ENCODE measurements around the gene CLSTN2.
A peak's percentile ranks its signal among the peaks of the same experiment; 100 is the strongest.

The CLSTN2 gene

DNA sequence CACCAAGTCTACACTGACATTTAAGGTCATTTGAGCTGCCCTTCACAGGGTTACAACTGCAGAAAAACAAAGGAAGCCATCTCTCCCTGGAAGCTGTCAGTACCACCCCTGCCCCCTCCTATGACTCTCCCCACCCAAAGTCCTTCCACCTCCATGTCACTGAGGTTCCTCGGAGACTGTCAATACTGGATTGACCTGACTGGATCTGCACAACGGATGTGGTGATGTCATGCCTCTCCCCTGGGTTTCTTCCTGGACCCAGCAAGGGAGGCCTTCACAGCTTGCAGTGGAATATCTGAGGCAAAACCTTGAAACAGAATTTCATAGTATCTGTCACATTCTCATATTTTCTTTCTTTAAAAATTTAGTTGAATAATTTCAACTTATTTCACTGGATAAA lies 153.5 kb downstream of the CLSTN2 start:
- DNase-seq (ENCODE audit: insufficient read length, low spot score) (no peak), FAIRE-seq (no peak)

DNA sequence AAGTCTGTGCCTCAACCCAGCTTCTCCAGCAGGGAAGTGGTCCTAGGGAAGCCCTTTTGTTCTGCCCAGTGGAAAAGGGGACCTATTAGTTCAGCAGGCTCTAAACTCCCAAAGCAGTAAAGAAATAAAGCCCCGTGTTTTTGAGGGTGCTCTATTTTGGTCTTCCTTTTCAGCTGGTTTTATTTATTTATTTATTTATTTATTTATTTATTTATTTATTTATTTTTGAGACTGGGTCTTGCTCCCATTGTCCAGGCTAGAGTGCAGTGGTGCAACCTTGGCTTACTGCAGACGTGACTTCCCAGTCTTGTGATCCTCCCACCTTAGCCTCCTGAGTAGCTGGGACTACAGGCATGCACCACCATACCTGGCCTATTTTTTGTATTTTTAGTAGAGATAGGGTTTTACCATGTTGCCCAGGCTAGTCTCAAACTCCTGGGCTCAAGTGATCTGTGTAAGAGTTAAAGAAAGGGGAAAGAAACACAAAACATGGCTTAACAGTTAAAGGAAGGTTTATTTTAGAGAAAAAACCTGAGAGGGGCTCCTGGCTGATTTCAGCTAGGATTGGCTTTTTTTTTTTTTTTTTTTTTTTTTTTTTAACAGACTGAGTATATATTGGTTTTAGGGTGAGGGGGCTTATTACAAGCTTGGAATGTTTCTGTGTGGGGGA lies 154.6 kb downstream of the CLSTN2 start:
- FAIRE-seq = no peak
- DNase-seq (ENCODE audit: insufficient read length, low spot score) = no peak

DNA sequence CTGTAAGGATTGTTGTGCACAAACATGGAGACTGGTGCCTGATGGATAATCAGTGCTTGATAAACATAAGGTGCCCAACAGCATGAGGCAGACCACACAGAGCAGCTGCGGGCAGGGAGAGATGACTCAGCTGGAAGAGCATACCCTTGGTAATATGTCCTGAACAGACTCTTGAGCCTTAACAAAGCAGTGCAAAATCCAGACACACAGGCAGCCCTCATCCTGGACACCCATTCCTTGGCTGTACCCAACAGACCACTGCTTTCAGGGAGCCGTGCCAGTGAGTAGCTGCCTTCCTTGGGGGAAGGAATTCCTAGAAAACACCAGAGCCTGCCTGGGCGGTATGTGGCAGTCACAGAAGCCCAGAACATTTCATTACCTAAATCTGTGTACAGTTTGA lies 156.2 kb downstream of the CLSTN2 start:
- DNase-seq (ENCODE audit: insufficient read length, low spot score) (no peak), FAIRE-seq (no peak)

DNA sequence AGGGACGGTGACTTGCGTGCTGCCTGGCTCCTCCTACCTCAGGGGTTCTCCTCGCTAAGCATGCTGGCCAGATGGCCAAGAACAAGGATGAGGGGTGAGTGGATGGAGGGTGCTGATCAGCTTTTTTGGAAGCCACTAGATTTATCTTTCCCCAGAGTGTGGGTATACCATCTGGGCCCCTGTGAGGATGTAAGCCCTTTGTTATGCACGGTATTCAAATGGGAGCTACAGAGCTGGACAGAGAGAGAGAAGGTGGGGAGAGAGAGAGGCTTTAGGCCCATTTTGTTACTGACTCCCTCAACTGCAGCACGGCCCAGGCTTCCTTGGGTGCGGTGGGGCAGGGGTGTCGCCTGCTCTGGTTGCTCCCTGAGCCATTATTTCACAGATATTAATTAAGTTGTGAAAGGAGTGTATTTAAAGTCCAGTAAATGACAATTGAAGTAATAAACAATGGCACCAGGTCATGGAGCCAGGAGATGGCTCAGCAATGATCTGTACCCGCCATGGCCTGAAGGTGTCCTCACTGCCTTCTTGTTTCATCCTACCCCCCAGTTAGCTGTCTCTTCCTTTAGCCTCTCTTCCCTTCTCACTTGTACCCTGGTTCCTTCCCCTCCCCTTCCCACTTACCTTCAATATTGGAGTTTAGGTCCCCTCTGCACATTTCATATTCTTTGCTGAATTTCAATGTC lies 158.0 kb downstream of the CLSTN2 start:
- DNase-seq (ENCODE audit: insufficient read length, low spot score) (no peak), FAIRE-seq (no peak)

DNA sequence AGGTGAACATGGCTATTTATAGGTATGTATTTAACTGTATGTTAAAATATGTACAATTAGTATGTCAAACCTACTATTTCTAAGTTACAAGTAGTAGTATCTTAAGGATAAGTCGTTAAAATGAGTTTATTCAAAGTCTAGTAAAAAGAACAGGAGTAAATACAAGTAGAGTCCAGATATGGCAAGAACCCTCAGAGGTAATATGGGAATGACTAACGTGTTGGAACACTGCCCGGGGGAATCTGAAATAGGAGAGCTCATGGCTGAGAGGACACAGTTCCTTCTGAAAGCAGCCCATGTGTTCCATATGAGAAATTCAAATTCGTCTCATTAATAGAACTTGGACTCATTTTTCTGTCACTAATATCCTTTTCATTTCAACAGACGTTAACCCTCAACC lies 158.8 kb downstream of the CLSTN2 start:
- DNase-seq (ENCODE audit: insufficient read length, low spot score) = peak; percentile 11

DNA sequence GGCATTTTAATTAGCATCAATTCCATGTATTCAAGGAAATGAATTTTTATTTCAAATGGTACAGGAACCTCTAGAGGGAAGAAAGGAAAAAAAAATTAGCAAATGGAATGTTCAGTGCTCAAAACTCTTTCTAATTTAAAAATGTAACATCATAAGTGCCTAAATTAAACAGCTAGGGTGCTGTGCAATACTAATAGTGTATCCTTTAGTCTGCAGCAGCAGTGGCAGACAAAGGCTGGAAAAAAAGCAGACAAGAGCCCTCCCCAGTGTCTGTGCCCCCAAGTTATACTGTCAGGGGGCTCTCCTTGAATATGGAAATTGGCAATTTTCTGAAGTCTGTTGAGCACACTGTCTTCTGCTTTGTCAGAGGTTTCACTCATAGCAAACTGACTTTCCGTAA lies 159.5 kb downstream of the CLSTN2 start:
- FAIRE-seq = no peak
- DNase-seq (ENCODE audit: insufficient read length, low spot score) = no peak

More for the DNA sequence above, 158.8 kb downstream of the CLSTN2 start:
- no peak for FAIRE-seq

DNA sequence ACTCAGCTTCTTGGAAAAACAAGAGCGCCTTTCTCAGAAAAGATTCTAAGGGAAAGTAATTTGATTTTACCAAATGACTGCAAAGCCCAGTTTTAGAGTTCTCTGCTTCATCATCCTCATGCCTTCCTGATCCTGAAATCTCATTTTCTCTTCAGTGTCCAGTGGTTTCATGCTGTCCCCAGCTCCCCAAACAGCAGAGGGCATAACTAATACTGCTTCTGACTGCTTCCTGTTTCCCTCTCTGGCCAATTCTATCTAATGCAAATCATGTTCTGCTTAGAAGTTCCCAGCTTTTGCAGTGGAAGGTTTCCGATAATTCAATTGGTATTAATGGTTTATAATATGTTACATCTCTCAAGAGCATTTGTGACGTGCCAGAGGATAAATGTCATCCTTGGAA lies 161.1 kb downstream of the CLSTN2 start:
- FAIRE-seq (no peak), DNase-seq (ENCODE audit: insufficient read length, low spot score) (no peak)

DNA sequence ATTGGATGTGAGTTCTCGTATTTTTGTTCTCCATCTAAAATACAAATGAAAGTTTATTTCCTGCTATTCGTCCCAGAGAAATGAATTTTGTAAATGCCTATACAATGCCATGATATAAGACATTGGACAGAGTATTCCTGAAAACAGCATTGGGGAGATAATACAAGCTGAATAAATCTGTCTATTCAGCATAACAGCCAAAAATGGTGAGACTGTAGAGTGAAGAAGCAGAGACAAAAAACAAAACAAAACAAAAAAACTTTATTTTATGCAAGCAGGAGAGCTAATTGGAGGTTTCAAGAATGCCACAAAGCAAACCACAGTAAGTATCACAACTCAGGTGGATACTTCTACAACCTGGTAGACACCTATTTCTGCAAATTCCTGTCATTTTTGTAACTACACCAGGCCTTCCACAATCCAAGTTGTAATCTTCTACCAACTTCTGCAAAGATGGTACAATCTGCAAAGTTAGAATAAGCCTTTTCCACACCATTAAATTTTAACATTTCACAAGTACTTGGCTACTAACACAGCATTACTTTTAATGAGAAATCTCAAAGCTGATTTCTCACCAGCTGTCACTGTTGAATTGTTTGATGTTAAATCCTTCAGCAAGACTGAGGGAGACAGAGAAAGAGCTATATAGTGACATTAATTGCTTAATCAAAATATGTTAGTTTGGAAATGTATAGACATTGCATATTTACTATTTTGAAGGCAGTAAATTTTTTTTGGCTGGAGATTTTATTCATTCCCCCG lies 163.1 kb downstream of the CLSTN2 start:
- DNase-seq (ENCODE audit: insufficient read length, low spot score) = no peak
- no peak for FAIRE-seq

DNA sequence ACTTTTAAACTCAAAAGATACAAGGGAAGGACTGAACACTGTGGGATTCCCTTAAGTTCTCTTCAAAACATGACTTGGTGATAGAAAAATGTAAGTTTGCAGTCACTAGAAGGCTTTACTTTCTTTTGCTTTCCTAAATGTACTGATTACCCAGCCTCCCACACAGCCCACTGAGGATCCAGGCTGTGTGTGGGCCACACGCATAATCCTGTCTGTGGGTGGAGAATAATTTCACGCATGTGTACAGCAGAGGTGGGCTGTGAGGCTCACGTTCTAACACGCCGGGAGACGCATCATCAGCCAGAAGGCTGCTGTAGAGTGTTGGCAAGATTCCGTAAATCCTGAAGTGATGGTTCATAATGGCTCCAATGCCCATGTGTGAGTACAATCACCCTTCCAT lies 165.5 kb downstream of the CLSTN2 start:
- DNase-seq (ENCODE audit: insufficient read length, low spot score) (no peak), FAIRE-seq (no peak)

DNA sequence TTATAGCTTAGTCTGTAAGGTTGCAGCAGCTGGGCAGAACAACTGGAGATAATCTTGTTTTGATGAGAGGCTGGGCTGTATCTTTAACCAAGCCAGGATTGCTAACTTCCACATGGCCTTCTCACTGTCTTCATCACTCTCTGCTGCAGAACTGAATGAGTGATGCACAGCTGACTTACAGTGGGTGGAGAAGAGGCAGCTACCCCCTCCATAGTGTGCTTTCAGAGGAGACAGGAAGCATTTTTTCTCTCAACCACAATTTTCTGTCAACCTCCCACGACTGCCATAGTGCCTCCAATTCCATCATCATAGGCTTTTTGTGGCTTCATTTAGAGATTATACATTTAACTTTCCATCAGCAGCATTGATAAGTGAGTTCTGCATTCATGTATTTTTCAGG lies 168.2 kb downstream of the CLSTN2 start:
- no peak for DNase-seq (ENCODE audit: insufficient read length, low spot score)
- no peak for FAIRE-seq

DNA sequence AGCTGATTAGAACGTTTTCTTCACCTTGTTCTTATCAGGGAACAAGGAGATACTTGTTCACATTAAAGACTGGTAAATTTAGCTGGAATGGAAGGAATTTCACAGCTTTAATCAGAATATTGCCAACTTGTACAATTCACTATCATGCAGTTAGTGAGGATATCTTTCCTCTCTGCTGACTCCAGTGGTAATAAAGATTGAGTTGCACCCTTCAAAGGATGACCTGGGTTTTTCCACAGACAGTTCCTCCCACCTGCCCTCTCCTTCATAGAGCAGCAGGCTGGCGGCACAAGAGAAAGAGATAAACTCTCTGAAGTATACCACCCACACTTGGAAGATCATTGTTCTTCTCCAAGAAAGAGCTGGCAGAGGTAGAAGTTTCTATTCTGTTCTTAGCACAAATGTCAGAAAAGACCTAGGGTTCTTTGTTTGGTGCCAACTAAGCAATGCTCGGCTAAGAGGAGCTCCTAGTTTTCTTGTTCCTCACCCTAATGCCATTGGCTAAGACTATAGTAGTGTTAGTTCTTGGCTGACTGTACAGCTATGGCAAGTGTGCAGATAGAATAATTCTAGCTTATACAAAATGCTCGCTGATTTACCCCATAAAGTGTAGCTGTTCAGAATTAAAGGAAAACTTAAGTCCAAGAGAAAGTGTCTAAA lies 169.1 kb downstream of the CLSTN2 start:
- DNase-seq (ENCODE audit: insufficient read length, low spot score) (no peak), FAIRE-seq (no peak)

DNA sequence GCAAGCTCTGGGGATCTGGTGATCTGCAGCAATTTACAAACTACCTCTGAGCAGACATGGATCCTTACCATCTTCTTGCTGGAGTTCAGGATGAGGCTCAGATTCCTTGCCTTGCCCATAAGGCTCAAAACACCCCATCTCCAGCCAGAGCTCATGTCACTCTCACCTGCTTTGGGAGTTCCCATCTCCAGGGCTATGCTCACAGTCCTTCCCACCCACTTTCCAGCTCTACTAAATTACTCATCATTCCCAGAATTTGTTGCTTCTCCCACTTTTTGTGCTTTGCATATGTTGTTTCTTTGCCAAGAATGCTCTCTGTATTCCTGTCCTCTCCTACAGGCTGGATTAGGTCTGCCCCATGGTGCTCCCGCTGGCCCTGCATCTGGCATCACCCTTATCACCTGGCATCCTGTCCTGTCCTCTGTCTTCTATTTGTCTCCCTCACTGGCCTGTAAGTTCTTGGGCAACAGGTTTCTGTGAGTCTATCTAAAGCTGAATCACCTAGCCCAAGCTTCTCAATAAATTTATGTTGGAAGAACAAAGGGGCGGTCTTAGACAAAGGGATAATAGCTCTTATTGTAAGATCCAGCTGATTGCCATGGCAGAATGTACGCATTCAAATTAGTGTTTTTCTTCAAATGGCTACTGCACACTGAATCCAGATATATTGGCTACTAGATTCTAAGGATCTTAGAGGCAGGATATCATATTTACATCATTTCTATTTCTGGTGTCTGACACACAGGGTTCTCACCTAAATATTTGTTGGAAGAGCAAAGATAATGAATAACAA lies 179.2 kb downstream of the CLSTN2 start:
- no peak for DNase-seq (ENCODE audit: insufficient read length, low spot score)
- FAIRE-seq = no peak

DNA sequence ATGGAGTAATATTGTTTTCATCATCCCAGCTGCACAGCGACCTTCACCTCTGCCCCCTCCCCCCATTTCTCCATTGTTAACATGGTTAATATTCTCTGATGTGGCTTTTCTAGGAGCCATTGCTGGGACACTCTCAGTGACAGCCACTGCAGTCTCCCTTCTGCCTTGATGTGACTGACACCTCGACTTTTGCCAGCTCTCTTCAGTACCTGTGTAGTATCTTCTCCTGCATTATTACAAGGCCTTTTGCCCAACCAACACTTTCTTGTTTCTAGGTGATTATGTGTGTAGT lies 179.8 kb downstream of the CLSTN2 start:
- DNase-seq (ENCODE audit: insufficient read length, low spot score) = no peak
- FAIRE-seq = no peak

DNA sequence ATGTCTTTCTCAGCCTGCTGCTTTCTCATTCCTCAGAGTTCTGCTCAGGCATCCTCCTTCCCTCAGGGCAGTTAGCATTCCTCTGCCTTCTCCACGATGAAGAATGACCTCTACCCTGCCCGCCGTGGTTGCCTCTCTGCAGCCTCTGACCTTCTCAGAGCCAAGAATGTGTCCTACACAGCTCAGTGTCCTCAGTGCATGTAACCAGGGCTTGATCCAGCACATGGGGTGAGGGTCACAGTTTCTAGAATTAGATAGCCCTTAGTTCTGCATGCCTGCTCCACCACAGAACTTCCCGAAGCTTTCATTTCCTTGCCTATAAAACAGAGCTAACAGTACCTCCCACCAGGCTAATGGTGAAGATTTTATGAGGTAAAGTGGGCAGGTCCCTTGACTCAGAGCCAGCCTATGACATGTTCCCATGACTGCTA lies 182.1 kb downstream of the CLSTN2 start:
- FAIRE-seq (no peak), DNase-seq (ENCODE audit: insufficient read length, low spot score) (no peak)

DNA sequence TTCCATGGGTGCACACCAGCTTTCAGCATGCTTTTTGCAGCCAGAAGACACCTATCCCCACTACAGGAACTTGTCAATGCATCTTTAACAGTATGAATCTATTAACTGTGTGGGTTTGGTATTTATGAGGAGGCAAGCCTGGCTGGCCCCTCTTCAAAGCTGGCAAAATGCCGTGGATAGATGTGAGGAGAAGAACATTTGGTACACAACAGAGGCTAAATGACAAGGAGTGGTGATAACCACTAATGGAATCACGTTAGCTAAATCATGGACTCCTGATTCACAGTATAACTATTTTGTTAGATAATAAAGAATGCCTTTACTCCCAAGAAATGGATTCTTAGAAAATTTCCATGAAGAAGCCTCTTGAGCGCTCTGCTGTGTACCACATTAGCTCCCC lies 187.2 kb downstream of the CLSTN2 start:
- FAIRE-seq (no peak), DNase-seq (ENCODE audit: insufficient read length, low spot score) (no peak)

DNA sequence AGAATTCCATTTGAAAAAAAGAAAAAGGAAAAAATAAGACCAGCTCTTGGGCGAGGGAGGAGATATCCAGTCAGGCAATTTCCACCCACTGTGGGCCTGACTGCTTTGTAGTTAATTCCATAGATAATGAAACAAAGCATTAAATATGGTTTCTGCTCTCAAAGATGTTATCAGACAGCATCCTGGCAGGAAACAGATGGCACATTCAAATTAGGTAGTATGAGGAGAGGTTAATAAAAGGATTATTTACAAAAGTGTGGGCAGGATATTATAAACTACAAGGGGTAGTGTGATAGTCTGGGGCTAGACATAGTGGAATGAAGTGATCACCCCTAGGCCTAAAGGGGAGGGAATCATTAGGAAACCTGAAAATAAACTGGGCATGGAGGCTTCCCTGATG lies 193.2 kb downstream of the CLSTN2 start:
- FAIRE-seq = no peak
- no peak for DNase-seq (ENCODE audit: insufficient read length, low spot score)

DNA sequence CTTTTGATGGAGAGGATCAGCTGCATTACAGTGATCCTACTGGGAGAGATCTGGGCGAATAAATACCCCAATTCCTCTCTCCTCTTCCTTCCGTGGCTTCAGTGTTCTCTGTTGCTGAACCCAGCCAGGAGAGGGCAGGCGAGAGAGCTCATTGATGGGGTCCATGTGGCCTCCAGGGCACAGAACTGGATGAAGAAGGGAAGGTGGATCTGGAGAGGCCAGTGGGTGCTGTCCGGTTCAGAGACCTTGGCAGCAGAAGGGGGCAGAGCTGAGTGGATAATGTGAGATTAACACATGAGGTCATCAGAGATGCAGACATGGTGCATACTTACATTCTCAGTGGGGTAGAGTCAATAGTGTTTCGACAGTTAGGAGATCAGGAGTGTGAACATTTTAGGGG lies 193.6 kb downstream of the CLSTN2 start:
- FAIRE-seq = no peak
- peak; percentile 5 for DNase-seq (ENCODE audit: insufficient read length, low spot score)

DNA sequence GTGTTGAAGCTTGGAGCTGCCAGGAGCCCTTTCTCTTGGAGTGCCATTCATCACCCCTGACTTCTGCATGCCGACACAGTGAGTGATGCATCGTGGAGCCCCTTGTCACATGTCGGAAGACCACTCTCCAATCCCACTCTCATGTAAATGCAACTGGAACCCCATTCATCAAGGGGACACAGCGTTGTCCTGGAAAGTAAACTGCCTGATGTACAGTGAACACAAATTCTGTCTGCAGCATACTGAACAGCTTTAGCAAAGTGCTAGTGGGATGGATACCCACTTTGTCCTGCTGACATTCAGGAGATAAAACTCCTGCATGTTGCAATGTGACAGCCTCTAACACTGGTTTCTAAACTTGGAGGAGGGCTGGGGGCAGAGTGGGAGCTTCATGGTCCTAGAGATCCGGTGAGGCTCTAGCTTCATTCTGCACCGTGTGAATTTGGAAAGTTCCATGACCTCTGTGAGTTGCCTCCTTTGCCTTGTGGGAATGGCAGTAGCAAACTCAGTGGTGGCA lies 194.8 kb downstream of the CLSTN2 start:
- FAIRE-seq (no peak), DNase-seq (ENCODE audit: insufficient read length, low spot score) (no peak)

DNA sequence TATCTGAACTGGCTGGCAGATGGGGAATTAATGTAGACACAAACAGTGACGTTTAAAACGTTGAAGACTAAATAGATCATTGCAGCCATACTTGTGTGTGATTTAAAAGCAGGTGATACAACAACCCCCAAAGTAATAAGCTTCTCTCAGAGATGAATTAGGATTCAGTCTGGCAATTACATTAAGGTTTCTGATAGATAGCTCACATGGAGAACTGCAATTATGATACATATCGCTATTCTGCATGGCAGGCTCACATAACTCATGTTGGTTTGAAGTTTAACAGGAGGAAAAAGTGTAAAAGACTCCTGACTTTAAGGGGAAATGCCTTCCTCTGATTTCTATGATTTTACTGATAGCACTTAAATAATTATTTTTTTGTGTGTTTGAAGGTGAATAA lies 196.9 kb downstream of the CLSTN2 start:
- FAIRE-seq (no peak), DNase-seq (ENCODE audit: insufficient read length, low spot score) (no peak)

DNA sequence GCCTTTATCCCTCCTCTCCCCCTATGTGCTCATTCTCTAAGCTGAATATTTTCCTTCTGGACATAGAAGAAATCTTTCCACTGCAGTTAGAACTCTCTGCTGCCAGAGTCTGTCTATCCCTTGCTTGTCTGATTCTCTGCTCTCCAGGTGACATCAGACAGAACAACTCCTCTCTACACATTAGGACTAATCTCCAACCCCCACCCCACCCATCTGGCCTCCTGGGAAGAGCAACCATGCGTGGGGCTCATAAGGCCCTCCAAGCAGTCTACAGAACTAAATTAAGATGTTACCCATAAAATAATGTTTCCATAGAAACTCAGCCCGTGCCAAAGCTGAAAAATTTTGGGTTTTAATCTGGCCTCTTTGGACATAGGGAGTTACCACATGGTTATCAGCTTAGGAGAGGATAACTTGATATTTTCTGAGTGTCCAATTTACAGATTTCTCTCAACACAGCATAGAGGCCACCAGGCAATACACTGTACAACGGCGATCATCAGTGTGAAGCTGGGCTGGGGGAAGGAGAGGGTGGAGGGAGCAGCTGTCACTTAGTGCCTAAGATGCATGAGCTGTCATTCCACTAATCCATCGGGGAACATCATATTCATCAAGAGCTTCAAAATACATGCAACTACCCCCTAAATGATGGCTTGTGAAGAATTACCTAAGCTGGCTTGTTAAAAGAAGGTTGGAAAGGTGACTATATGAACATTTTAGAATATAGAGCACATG lies 199.4 kb downstream of the CLSTN2 start:
- FAIRE-seq (no peak), DNase-seq (ENCODE audit: insufficient read length, low spot score) (no peak)

Measured in HTR-8/SVneo (cell line).